Endothelial cell of umbilical vein (primary cell): ENCODE results near the gene COG4.

Experiments used
- EZH2 ChIP-seq: IDR thresholded peaks from 2 replicates; pipeline ENCODE4 v1.6.1; 2012; ENCODE audit warnings: borderline replicate concordance, low read depth, mild to moderate bottlenecking, moderate library complexity, low read length, inconsistent platforms; ENCODE audit not compliant: severe bottlenecking
- FOS ChIP-seq: IDR thresholded peaks from 2 replicates; pipeline ENCODE4 v1.6.1; 2011; ENCODE audit warnings: mild to moderate bottlenecking, low read length, moderate library complexity, borderline replicate concordance; ENCODE audit not compliant: insufficient read depth
- MYC ChIP-seq: IDR thresholded peaks from one replicate; pipeline ENCODE4 v1.6.1; 2011; ENCODE audit warnings: mild to moderate bottlenecking, low read depth, low read length
- POLR2A ChIP-seq: IDR thresholded peaks from 2 replicates; pipeline ENCODE4 v1.6.1; 2012; ENCODE audit warnings: low read depth, mild to moderate bottlenecking, control low read depth, low read length
- POLR2AphosphoS5 ChIP-seq: IDR thresholded peaks from 2 replicates; pipeline ENCODE4 v1.6.1; 2012; ENCODE audit warnings: low read depth, mild to moderate bottlenecking, control low read depth, low read length, moderate library complexity; ENCODE audit not compliant: insufficient read depth
- TF ChIP-seq, protein P1 (sequence below), 2 donors: IDR thresholded peaks; 1 replicate in 1 of 2; 2 replicates in 1 of 2; pipeline ENCODE4 v1.5.1; 2011; ENCODE audit warnings: low read length in 2 of 2, mild to moderate bottlenecking in 2 of 2, moderate library complexity in 2 of 2, control low read depth in 1 of 2, inconsistent platforms in 1 of 2, low read depth in 1 of 2; ENCODE audit not compliant: insufficient read depth in 1 of 2; ENCODE audit errors: extremely low read depth in 1 of 2

DNA sequence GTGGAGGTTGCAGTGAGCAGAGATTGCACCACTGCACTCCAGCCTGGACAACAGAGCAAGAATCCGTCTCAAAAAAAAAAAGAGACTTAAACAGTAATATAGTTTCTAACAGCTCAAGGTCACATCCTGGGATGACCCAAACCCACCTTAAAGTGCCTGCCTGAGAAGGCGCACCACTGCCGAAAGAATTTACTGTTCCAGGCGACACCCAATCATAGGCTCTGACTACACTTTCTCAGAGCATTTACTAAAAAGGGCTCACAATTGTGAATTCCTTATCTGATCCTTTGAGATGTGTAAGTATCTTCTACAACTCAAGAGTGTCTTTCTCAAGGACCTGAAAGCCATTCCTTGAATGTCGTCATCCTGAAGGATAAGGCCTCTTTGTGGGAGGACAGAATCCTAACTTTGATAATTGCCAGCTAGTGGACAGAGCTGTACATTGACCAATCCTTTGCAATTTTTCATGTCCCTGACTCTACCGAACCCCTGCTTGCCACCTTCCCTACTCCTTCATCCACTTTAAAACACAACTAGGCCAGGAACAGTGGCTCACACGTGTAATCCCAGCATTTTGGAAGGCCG is 81.9 kb downstream of the COG4 start:
- TF ChIP-seq, protein P1, sequence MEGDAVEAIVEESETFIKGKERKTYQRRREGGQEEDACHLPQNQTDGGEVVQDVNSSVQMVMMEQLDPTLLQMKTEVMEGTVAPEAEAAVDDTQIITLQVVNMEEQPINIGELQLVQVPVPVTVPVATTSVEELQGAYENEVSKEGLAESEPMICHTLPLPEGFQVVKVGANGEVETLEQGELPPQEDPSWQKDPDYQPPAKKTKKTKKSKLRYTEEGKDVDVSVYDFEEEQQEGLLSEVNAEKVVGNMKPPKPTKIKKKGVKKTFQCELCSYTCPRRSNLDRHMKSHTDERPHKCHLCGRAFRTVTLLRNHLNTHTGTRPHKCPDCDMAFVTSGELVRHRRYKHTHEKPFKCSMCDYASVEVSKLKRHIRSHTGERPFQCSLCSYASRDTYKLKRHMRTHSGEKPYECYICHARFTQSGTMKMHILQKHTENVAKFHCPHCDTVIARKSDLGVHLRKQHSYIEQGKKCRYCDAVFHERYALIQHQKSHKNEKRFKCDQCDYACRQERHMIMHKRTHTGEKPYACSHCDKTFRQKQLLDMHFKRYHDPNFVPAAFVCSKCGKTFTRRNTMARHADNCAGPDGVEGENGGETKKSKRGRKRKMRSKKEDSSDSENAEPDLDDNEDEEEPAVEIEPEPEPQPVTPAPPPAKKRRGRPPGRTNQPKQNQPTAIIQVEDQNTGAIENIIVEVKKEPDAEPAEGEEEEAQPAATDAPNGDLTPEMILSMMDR (IDR thresholded peaks at IDR 0.05; ENCODE audit: extremely low read depth in 1 of 2, insufficient read depth in 1 of 2, low read depth in 1 of 2, low read length in 2 of 2), result no peak
- TF ChIP-seq POLR2A (no peak), POLR2AphosphoS5 (no peak), EZH2 (no peak), MYC (no peak), FOS (no peak)
